Cardiac muscle cell (in vitro differentiated cells and primary cell): Measurements from ENCODE around the gene RIC8B. TPM values are rescaled to one million over a fixed set of nuclear protein-coding genes. Genes with fewer than 3 reads are reported as not detected.

Experiments
- DNase-seq, 2 donors: peaks; one replicate each; pipeline versions ENCODE4 v3.0.0 to v3.0.0-alpha.2; 2010 to 2017; ENCODE audit warnings: low read depth in 1 of 2, low spot score in 1 of 2
- H3K27ac ChIP-seq: fragments of 200-600 bp; sonication (generic); 2 replicates; pipeline ENCODE4 v1.5.1; 2016
- H3K27me3 ChIP-seq: fragments of 200-600 bp; sonication (generic); 2 replicates; pipeline ENCODE4 v1.6.0; 2016; ENCODE audit warnings: control low read depth
- H3K36me3 ChIP-seq: fragments of 200-600 bp; sonication (generic); 2 replicates; pipeline ENCODE4 v1.5.1; 2016; ENCODE audit warnings: control low read depth
- H3K4me1 ChIP-seq: fragments of 200-600 bp; sonication (generic); 2 replicates; pipeline ENCODE4 v1.8.1; 2017; ENCODE audit warnings: low read depth, mild to moderate bottlenecking, mixed run types
- H3K4me3 ChIP-seq: fragments of 200-600 bp; sonication (generic); 2 replicates; pipeline ENCODE4 v1.5.1; 2016; ENCODE audit warnings: mild to moderate bottlenecking
- H3K9me3 ChIP-seq: fragments of 200-600 bp; sonication (generic); 2 replicates; pipeline ENCODE4 v1.5.1; 2017; ENCODE audit warnings: low read depth, mild to moderate bottlenecking, control low read depth
- polyA plus RNA-seq: library from polyadenylated mRNA; unstranded; fragments of >200 nt; fragmentation: Nextera tagmentation; extraction: Ambion mirVana; gene quantifications from 2 replicates; pipeline ENCODE4 v1.2.1, GENCODE V29; 2016
- total RNA-seq: library from RNA; depleted of rRNA; stranded (reverse); fragments of >200 nt; gene quantifications from 2 replicates; pipeline ENCODE4 v1.2.3, GENCODE V29; 2016
- TF ChIP-seq, protein P1 (sequence below): IDR thresholded peaks from 2 replicates; pipeline ENCODE4 v1.5.1; 2012; ENCODE audit warnings: low read depth, mild to moderate bottlenecking, low read length

RIC8B gene
- total and polyA plus RNA-seq, 2 experiments from 2014 or later, result 15.7 to 16.6 TPM

DNA sequence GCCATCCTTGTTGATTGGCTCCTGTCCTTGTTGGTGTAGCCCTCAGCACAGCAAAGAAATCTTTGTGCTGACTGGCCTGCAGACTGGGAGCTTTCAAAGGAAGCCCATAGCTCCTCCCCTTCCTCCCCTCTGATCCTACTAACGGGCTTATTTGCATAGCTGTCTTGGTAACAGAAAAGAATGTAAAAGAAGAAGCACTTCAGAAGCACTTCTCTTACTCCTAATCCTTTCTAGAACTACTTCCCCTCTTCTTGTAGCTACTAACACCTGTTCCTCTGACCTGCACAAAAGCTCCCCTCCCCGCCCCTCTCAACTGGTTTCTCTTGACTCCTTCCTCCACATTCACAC lies 14.3 kb upstream of the RIC8B start:
- peak overlapping the region; percentile 77 for H3K27ac ChIP-seq
- H3K4me3 ChIP-seq, result no peak overlapping the region
- peaks cover 30% of the 10 kb centered on the region for H3K4me1 ChIP-seq
- TF ChIP-seq, protein P1, sequence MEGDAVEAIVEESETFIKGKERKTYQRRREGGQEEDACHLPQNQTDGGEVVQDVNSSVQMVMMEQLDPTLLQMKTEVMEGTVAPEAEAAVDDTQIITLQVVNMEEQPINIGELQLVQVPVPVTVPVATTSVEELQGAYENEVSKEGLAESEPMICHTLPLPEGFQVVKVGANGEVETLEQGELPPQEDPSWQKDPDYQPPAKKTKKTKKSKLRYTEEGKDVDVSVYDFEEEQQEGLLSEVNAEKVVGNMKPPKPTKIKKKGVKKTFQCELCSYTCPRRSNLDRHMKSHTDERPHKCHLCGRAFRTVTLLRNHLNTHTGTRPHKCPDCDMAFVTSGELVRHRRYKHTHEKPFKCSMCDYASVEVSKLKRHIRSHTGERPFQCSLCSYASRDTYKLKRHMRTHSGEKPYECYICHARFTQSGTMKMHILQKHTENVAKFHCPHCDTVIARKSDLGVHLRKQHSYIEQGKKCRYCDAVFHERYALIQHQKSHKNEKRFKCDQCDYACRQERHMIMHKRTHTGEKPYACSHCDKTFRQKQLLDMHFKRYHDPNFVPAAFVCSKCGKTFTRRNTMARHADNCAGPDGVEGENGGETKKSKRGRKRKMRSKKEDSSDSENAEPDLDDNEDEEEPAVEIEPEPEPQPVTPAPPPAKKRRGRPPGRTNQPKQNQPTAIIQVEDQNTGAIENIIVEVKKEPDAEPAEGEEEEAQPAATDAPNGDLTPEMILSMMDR, result no peak
- no peaks in the 10 kb centered on the region for H3K9me3 ChIP-seq
- peak; percentile 44 to 47 for DNase-seq
- H3K36me3 ChIP-seq, result no peaks in the 10 kb centered on the region
- H3K27me3 ChIP-seq, result no peaks in the 10 kb centered on the region

DNA sequence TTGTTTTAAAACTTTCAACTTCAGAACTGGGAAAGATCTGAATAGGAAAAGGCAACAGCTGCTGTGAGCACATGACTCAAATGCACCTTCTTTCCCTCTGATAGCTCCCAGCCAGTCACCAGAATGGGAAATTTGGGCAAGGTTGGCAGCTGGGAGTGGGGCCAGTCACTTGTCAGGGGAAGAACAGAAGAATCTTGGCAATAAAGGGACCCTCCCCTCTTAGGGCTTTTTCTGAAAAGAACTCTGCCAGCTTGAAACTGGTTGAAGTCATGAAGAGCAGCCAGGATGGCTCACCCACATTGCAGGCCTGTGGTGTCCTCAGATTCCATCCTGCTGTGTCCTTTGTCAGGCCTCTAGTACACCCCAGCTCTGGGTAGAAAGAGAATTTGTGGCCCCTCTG lies 10.3 kb upstream of the RIC8B start:
- Histone ChIP-seq H3K9me3 (no peaks in the 10 kb centered on the region), H3K4me1 (peaks cover 37% of the 10 kb centered on the region), H3K27ac (no peak overlapping the region), H3K4me3 (no peak overlapping the region), H3K27me3 (no peaks in the 10 kb centered on the region), H3K36me3 (no peaks in the 10 kb centered on the region)
- TF ChIP-seq, protein P1, result no peak
- DNase-seq, result no peak

GRCh38 chr12:106764738-106765137 lies 9.7 kb upstream of the RIC8B start:
- Histone ChIP-seq H3K4me1 (peaks cover 33% of the 10 kb centered on the region), H3K9me3 (no peaks in the 10 kb centered on the region), H3K27me3 (no peaks in the 10 kb centered on the region), H3K27ac (no peak overlapping the region), H3K4me3 (no peak overlapping the region), H3K36me3 (no peaks in the 10 kb centered on the region)
- DNase-seq, result peak in 1 of 2 donors; percentile 78
- TF ChIP-seq, protein P1, result peak; percentile 34

DNA sequence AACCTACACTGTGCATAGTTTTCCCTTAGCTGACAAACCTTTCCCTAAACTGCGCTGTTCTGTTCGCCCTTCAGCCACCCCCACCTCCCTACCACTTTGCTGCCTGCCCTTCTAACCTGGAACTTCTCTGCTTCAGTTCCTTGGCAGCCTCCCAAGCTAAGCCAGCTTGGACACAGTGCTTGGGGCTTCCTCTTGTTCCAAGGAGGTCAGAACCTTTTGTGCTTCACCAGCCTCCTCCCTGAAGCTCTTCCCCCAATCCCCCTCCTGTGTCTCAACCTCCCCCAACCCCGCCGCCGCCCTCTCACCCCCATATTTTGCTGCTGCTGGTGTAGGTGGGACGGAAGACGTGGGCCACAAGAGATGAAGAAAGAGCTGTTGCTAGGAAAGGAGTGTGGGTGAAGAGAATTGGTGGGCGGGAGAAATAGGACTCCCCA lies 8.1 kb upstream of the RIC8B start:
- Histone ChIP-seq H3K36me3 (no peaks in the 10 kb centered on the region), H3K4me1 (peaks cover 31% of the 10 kb centered on the region), H3K4me3 (no peak overlapping the region), H3K27me3 (no peaks in the 10 kb centered on the region), H3K9me3 (no peaks in the 10 kb centered on the region), H3K27ac (no peak overlapping the region)
- DNase-seq, result peak in 1 of 2 donors; percentile 81
- TF ChIP-seq, protein P1, result no peak

DNA sequence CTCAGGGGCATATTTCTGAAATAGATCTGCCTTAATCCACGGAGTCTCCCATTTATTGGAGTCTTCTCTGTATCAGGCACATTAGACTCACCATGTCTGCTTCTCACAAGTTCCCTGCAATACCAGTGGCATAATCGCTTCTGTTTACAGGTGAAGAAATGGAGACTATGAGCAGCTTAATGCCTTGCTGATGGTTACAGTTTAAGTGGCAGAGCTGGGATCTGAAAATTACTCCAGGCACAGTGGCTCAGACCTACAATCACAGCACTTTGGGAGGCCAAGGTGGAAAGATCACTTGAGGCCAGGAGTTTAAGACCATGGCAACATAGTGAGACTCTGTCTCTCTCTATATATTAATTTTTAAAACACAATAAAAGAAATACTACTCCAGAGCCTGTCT lies 7.3 kb upstream of the RIC8B start:
- Histone ChIP-seq H3K27ac (peak overlapping the region; percentile 28), H3K4me1 (peaks cover 34% of the 10 kb centered on the region), H3K27me3 (no peaks in the 10 kb centered on the region), H3K4me3 (no peak overlapping the region), H3K36me3 (no peaks in the 10 kb centered on the region), H3K9me3 (no peaks in the 10 kb centered on the region)
- TF ChIP-seq, protein P1, result no peak
- DNase-seq, result no peak
